Body of pancreas (tissue), 4 donors: ENCODE data around the gene ANKRD28.
"Not testable (repeated sequence)": the region's sequence is repeated elsewhere in the genome, so short reads cannot be mapped to it uniquely, and the experiment has no call there.

Experiments used
- CTCF ChIP-seq, 7 experiments: fragments of 450-650 bp in 4 of 7; fragments of 200-600 bp in 3 of 7; sonication (generic) in 3 of 7; IDR thresholded peaks; one replicate each; pipeline ENCODE4 v1.5.1; 2016 to 2019; ENCODE audit warnings: antibody characterized with exemption in 7 of 7
- POLR2A ChIP-seq, 3 donors: fragments of 450-650 bp; IDR thresholded peaks; one replicate each; pipeline ENCODE4 v1.6.1; 2016; ENCODE audit warnings: antibody characterized with exemption in 3 of 3, mild to moderate bottlenecking in 2 of 3

- not testable (repeated sequence) for TF ChIP-seq CTCF, POLR2A (IDR thresholded peaks at IDR 0.05)
These were observed 43.6 kb upstream of the ANKRD28 start for GRCh38 chr3:15841091-15841973.
